A549 treated with RU486 at 1 μM for 4 hours (cell line): Measurements from ENCODE around the gene DKK1. TPM values are rescaled to one million over a fixed set of nuclear protein-coding genes. Genes with fewer than 3 reads are reported as not detected.

Experiments
- total RNA-seq: library from RNA; stranded (reverse); fragments of 200-300 nt; extraction: Qiagen RNA extraction; gene quantifications from 5 replicates; pipeline ENCODE4 v1.2.3, GENCODE V29; 2022; ENCODE audit warnings: low read depth

DKK1 gene, protein sequence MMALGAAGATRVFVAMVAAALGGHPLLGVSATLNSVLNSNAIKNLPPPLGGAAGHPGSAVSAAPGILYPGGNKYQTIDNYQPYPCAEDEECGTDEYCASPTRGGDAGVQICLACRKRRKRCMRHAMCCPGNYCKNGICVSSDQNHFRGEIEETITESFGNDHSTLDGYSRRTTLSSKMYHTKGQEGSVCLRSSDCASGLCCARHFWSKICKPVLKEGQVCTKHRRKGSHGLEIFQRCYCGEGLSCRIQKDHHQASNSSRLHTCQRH
- total RNA-seq: 328 to 429 TPM (median 377 TPM) in 5 replicates

DNA sequence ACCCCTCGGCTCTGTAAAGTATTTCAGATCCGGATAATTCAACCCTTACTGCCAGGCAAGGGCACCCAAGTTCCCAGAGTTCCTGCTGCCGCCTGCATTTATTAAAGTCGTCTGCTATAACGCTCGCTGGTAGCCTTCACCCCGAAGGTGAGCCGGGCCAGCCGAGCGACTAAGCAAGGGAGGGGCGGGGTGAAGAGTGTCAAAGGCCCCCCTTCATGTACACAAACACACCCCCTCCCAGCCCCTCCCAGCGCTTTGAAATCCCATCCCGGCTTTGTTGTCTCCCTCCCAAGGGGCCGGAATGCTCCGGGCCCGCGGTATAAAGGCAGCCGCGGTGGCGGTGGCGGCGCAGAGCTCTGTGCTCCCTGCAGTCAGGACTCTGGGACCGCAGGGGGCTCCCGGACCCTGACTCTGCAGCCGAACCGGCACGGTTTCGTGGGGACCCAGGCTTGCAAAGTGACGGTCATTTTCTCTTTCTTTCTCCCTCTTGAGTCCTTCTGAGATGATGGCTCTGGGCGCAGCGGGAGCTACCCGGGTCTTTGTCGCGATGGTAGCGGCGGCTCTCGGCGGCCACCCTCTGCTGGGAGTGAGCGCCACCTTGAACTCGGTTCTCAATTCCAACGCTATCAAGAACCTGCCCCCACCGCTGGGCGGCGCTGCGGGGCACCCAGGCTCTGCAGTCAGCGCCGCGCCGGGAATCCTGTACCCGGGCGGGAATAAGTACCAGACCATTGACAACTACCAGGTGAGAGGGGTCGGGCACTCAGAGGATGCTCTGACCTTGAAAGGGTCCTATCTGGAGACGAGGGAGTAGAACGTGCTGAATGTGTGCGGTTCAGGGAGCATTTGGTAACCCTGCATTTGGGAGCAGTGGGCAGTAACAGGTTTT lies at the start of gene DKK1:
Gene DKK1 (plus strand): TSS at position 349 of the 889 bp plus-strand sequence. CDS start 154 bp downstream, at position 503.

